Loucy (cell line): Measurements from ENCODE around the gene OSBPL2.

ENCODE experiments used
- H2AFZ ChIP-seq: fragments of 200-600 bp; sonication (generic); 2 replicates; pipeline ENCODE4 v1.6.0; 2016; ENCODE audit warnings: antibody characterized with exemption, mild to moderate bottlenecking, low read length, moderate library complexity
- H3F3A ChIP-seq: fragments of 200-600 bp; 2 replicates; pipeline ENCODE4 v1.6.0; 2016; ENCODE audit warnings: antibody characterized with exemption, low read depth, mild to moderate bottlenecking
- H3K27me3 ChIP-seq: fragments of 200-600 bp; sonication (generic); 2 replicates; pipeline ENCODE4 v1.6.1; 2014; ENCODE audit warnings: low read length, mild to moderate bottlenecking; ENCODE audit not compliant: insufficient read depth, poor library complexity, severe bottlenecking
- H3K36me3 ChIP-seq: fragments of 200-600 bp; sonication (generic); 2 replicates; pipeline ENCODE4 v1.6.1; 2016; ENCODE audit warnings: low read length; ENCODE audit not compliant: insufficient read depth
- H3K4me1 ChIP-seq: fragments of 200-600 bp; sonication (generic); 2 replicates; pipeline ENCODE4 v1.5.1; 2014; ENCODE audit warnings: low read length, mild to moderate bottlenecking; ENCODE audit not compliant: insufficient read depth, poor library complexity, severe bottlenecking
- H3K4me2 ChIP-seq: fragments of 200-600 bp; sonication (generic); 2 replicates; pipeline ENCODE4 v1.6.0; 2014; ENCODE audit warnings: antibody characterized with exemption, low read length, low read depth, mild to moderate bottlenecking; ENCODE audit not compliant: poor library complexity, severe bottlenecking
- H3K4me3 ChIP-seq: fragments of 200-600 bp; sonication (generic); 2 replicates; pipeline ENCODE4 v1.5.1; 2014; ENCODE audit warnings: low read length, mild to moderate bottlenecking, mixed read lengths; ENCODE audit not compliant: poor library complexity, severe bottlenecking
- H3K79me2 ChIP-seq: fragments of 200-600 bp; sonication (generic); 2 replicates; pipeline ENCODE4 v1.6.1; 2014; ENCODE audit warnings: low read length; ENCODE audit not compliant: insufficient read depth
- H3K9ac ChIP-seq: fragments of 200-600 bp; sonication (generic); 2 replicates; pipeline ENCODE4 v1.6.0; 2014; ENCODE audit warnings: mild to moderate bottlenecking, low read depth, low read length, moderate library complexity; ENCODE audit not compliant: poor library complexity, severe bottlenecking
- H3K9me2 ChIP-seq: fragments of 200-600 bp; sonication (generic); replicated peaks from 2 replicates; pipeline ENCODE4 v1.6.1; 2016; ENCODE audit warnings: low read depth, low read length, mixed read lengths
- H3K9me3 ChIP-seq: fragments of 200-600 bp; sonication (generic); 2 replicates; pipeline ENCODE4 v1.6.1; 2014; ENCODE audit warnings: mild to moderate bottlenecking, antibody characterized with exemption, low read length, low read depth; ENCODE audit not compliant: insufficient read depth
- H4K20me1 ChIP-seq: fragments of 200-600 bp; sonication (generic); 2 replicates; pipeline ENCODE4 v1.6.0; 2014; ENCODE audit warnings: antibody characterized with exemption, low read length, mild to moderate bottlenecking; ENCODE audit not compliant: insufficient read depth, poor library complexity, severe bottlenecking
- CTCF ChIP-seq: fragments of 200-600 bp; sonication (generic); conservative IDR thresholded peaks from 2 replicates; pipeline ENCODE4 v1.5.1; 2014; ENCODE audit warnings: mild to moderate bottlenecking, antibody characterized with exemption, low read length
- EZH2phosphoT487 ChIP-seq: fragments of 200-600 bp; IDR thresholded peaks from 2 replicates; pipeline ENCODE4 v1.6.1; 2018; ENCODE audit warnings: antibody characterized with exemption, mild to moderate bottlenecking, moderate library complexity, borderline replicate concordance

Gene OSBPL2

GRCh38 chr20:62318400-62319345, 80.4 kb downstream of the OSBPL2 start:
- H3K4me1 ChIP-seq = no peaks in the 10 kb centered on the region
- H3K27me3 ChIP-seq = no peaks in the 10 kb centered on the region
- no peaks in the 10 kb centered on the region for H4K20me1 ChIP-seq
- H3K79me2 ChIP-seq = no peaks in the 10 kb centered on the region
- no peaks in the 10 kb centered on the region for H3K36me3 ChIP-seq
- H3K9me3 ChIP-seq = no peaks in the 10 kb centered on the region
- no peak overlapping the region for H2AFZ ChIP-seq
- no peak overlapping the region for H3K9ac ChIP-seq
- no peak overlapping the region for H3K4me3 ChIP-seq
- H3K9me2 ChIP-seq = no peaks in the 10 kb centered on the region
- H3K4me2 ChIP-seq = no peak overlapping the region
- TF ChIP-seq CTCF (no peak), EZH2phosphoT487 (no peak)
- H3F3A ChIP-seq = no peaks in the 10 kb centered on the region

- H3F3A ChIP-seq = no peaks in the 10 kb centered on the region
- no peaks in the 10 kb centered on the region for H3K9me3 ChIP-seq
- no peaks in the 10 kb centered on the region for H3K36me3 ChIP-seq
- no peaks in the 10 kb centered on the region for H3K4me1 ChIP-seq
- no peaks in the 10 kb centered on the region for H3K27me3 ChIP-seq
- no peak overlapping the region for H3K9ac ChIP-seq
- H3K79me2 ChIP-seq = no peaks in the 10 kb centered on the region
- no peaks in the 10 kb centered on the region for H4K20me1 ChIP-seq
- TF ChIP-seq EZH2phosphoT487 = no peak
- no peak for TF ChIP-seq CTCF
- H2AFZ ChIP-seq = no peak overlapping the region
- H3K4me2 ChIP-seq = no peak overlapping the region
- no peaks in the 10 kb centered on the region for H3K9me2 ChIP-seq
- no peak overlapping the region for H3K4me3 ChIP-seq
These were observed 81.1 kb downstream of the OSBPL2 start for GRCh38 chr20:62319346-62319909.

- Histone ChIP-seq H3K9me3 (no peaks in the 10 kb centered on the region), H3K9ac (no peak overlapping the region), H3K79me2 (no peaks in the 10 kb centered on the region), H3K4me2 (no peak overlapping the region), H3K9me2 (no peaks in the 10 kb centered on the region), H3K36me3 (no peaks in the 10 kb centered on the region), H4K20me1 (no peaks in the 10 kb centered on the region), H3K4me1 (no peaks in the 10 kb centered on the region), H3F3A (no peaks in the 10 kb centered on the region), H2AFZ (no peak overlapping the region), H3K27me3 (no peaks in the 10 kb centered on the region), H3K4me3 (no peak overlapping the region)
- TF ChIP-seq CTCF = no peak
These were observed 82.4 kb downstream of the OSBPL2 start for GRCh38 chr20:62320581-62321354.
